NCI-H146 treated with DMSO at 0.1 percent for 48 hours (cell line): Measurements from ENCODE around the gene KIAA1755.
"Not testable (repeated sequence)": the region's sequence is repeated elsewhere in the genome, so short reads cannot be mapped to it uniquely, and the experiment has no call there.

ENCODE experiments used
- DNase-seq: peaks from one replicate; lab custom pipeline; 2025; ENCODE audit not compliant: unreplicated experiment; lab: John Stamatoyannopoulos, UW

KIAA1755 gene

GRCh38 chr20:38291966-38292365 lies 31.4 kb upstream of the KIAA1755 start:
- no peak for DNase-seq

GRCh38 chr20:38290829-38291814 lies 30.6 kb upstream of the KIAA1755 start:
- DNase-seq, result peak; percentile 54

- peak; percentile 41 for DNase-seq
These were observed 26.3 kb upstream of the KIAA1755 start for GRCh38 chr20:38286586-38287531.

- DNase-seq, result no peak
These were observed 24.4 kb upstream of the KIAA1755 start for GRCh38 chr20:38284893-38285444.

GRCh38 chr20:38284066-38284650 lies 23.6 kb upstream of the KIAA1755 start:
- not testable (repeated sequence) for DNase-seq

- no peak for DNase-seq
These were observed 22.7 kb upstream of the KIAA1755 start for GRCh38 chr20:38283236-38283635.

GRCh38 chr20:38281176-38281915 lies 20.8 kb upstream of the KIAA1755 start:
- not testable (repeated sequence) for DNase-seq

- DNase-seq, result no peak
These were observed 18.2 kb upstream of the KIAA1755 start for GRCh38 chr20:38278763-38279162.

GRCh38 chr20:38278131-38278530 lies 17.6 kb upstream of the KIAA1755 start:
- DNase-seq, result peak; percentile 77

GRCh38 chr20:38277691-38278090 lies 17.2 kb upstream of the KIAA1755 start:
- DNase-seq, result no peak

- no peak for DNase-seq
These were observed 16.8 kb upstream of the KIAA1755 start for GRCh38 chr20:38277285-38277684.

GRCh38 chr20:38275815-38276550 lies 15.4 kb upstream of the KIAA1755 start:
- DNase-seq, result no peak

GRCh38 chr20:38272961-38273360 lies 12.4 kb upstream of the KIAA1755 start:
- no peak for DNase-seq

- DNase-seq, result no peak
These were observed 11.9 kb upstream of the KIAA1755 start for GRCh38 chr20:38272398-38272797.

GRCh38 chr20:38271608-38272120 lies 11.1 kb upstream of the KIAA1755 start:
- no peak for DNase-seq

- no peak for DNase-seq
These were observed 10.5 kb upstream of the KIAA1755 start for GRCh38 chr20:38270869-38271605.

- no peak for DNase-seq
These were observed 9.2 kb upstream of the KIAA1755 start for GRCh38 chr20:38269715-38270114.

GRCh38 chr20:38269040-38269439 lies 8.5 kb upstream of the KIAA1755 start:
- no peak for DNase-seq
